A549 treated with DMSO at 1 μM for 4 hours (cell line): ENCODE measurements around the gene COLEC12. TPM values are rescaled to one million over a fixed set of nuclear protein-coding genes. Genes with fewer than 3 reads are reported as not detected.

Experiments used
- total RNA-seq: library from RNA; stranded (reverse); fragments of 200-300 nt; extraction: Qiagen RNA extraction; gene quantifications from 5 replicates; pipeline ENCODE4 v1.2.3, GENCODE V29; 2022; ENCODE audit warnings: low read depth

The COLEC12 gene
- 0.03 to 0.06 TPM (median 0.05 TPM) in 4 of 5 replicates, not detected in the other for total RNA-seq

DNA sequence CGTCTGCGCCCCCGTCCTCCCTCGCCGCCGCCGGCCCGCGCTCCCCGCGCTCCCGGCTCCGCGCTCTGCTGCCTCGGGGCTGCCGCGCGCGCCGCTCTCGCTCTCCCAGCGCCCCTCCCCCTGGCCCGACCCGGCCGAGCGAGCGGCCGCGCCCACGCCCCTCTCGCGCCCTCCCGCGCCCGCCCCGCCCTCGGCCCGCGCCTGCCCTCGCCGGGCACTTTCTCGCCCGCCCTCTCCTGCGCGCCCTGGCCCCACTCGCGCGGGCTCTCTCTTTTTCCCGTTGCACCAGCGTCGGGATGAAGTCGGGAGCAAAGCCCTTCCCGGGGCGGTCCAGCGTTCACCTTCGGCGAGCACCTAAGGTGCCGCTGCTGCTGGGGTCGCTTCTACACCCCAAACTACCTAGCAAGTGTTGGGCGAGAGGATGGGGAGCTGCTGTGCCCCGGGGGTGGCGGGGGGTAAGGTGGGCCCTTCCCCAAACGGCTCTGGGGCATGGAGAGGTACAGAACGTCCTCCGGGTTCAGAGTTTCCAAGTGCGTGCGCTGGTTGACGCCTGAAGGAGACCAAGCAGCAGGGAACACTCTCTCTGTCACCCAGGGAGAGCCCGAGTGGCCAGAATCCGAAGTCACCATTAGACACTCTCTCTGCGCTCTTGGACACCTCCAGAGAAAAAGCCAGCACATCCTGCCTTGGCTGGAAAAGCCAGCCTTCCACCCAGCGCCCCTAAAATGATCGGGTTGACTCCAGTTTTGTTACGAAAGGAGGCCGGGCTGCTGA is at the start of gene COLEC12:
COLEC12 (minus strand) TSS at position 70 of the 774 bp plus-strand sequence. CDS start 187 bp downstream, outside the sequence.

DNA sequence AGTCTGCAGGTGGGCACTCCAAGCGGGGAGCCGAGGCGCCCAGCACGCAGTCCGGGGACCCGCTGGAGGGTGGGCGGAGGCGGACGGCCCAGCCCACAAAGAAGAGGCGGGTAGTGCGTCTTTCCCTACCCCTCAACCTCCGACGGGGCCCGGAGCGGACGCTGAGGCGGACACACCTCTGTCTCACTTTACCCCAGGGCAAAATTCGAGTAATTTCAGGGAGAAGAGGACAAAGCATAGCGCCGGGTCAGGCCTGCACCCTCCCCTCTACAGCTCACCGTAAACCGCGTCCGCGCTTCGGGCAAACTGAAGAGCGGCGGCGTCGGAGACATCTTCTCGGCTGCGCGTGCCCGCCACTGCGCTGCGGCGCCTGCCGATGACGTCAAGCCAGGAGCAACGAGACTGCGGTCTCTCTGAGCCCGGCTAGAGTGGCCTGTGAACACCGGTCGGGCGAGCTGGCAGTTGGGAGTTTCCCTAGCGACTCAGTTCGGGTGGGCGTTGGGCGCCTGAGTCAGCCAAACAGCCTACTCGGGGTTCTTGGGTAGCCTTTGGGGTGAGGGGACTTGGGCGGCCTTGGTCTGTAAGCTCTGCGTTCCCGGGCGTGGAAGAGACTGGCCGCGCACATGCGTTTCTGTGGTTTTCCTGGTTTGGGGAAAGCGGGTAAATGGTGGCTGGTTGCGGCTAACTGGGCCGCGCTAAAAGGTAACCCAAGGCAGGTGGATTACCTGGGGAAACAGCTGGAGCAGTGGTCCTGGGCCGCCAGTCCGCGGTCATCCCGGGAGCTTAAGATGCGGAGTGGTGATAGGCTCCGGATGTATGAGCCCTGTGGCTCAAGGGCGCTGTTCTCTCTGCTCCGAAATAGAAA is 232.6 kb downstream of the COLEC12 start, which contains the start of gene THOC1:
THOC1 (minus strand) TSS at position 360 of the 865 bp plus-strand sequence; CDS start at position 332, 28 bp downstream.

Other genes starting within 250 kb of the COLEC12 start
- 16.3 to 21.7 TPM (median 21.0 TPM) in 5 replicates for gene THOC1, start 232.7 kb downstream of the COLEC12 start, total RNA-seq
- gene CETN1, start 79.7 kb upstream of the COLEC12 start, total RNA-seq, result not detected in 5 replicates
- gene CLUL1, start 96.3 kb upstream of the COLEC12 start, total RNA-seq, result 0.13 TPM in 1 of 5 replicates, not detected in the others
- 164 to 184 TPM (median 178 TPM) in 5 replicates for gene TYMS, start 157.0 kb upstream of the COLEC12 start, total RNA-seq
- 17.8 to 29.6 TPM (median 27.8 TPM) in 5 replicates for gene ENOSF1, start 211.9 kb upstream of the COLEC12 start, total RNA-seq